ENCODE data around the gene ADAM23.

The ADAM23 gene

DNA sequence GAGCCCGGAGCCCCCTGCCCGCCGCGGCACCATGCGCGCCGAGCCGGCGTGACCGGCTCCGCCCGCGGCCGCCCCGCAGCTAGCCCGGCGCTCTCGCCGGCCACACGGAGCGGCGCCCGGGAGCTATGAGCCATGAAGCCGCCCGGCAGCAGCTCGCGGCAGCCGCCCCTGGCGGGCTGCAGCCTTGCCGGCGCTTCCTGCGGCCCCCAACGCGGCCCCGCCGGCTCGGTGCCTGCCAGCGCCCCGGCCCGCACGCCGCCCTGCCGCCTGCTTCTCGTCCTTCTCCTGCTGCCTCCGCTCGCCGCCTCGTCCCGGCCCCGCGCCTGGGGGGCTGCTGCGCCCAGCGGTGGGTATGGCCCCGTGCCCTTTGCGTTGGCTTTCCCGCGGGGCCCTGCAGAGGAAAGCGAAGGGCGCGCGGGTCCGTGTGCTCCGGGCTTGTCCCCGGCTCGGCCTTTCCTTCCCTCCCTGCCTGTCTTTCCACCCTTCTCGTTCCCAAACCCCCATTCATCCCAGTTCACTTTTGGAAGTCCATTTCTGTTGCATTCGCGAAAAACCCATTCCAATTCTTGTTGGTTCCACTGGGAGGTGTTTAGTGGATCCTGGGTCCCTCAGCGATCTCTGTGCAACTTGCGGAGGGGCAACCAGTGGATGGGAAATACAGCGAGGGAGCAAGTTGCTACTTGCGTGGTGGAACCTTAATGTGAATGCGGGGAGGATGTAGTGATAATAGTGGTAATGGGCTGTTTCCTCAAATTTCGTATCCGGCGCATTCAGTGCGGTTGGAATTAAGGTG lies 599 bp downstream of the ADAM23 start:
- DNase-seq (ENCODE audit: low read depth in 2 of 2): peak in 1 of 2 donors; percentile 3

DNA sequence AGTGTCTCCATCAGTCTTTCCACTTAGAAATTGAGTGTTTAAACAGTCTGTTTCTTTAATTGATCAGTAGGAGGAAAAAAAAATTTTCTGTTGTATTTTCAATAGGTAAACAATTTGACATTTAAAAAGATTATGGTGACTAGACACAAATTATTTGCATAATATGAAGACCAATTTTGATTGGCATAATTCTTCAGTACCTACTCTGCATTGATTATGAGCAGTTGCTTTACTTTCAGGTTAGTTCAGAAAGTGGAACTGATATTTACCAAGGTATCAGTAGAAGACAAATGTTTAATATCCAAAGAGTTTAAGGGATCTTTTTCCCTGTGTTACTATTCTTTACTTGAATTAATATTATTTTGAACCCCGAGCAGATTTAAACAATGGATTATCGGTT lies 2.6 kb downstream of the ADAM23 start:
- DNase-seq (ENCODE audit: low read depth in 2 of 2): no peak

DNA sequence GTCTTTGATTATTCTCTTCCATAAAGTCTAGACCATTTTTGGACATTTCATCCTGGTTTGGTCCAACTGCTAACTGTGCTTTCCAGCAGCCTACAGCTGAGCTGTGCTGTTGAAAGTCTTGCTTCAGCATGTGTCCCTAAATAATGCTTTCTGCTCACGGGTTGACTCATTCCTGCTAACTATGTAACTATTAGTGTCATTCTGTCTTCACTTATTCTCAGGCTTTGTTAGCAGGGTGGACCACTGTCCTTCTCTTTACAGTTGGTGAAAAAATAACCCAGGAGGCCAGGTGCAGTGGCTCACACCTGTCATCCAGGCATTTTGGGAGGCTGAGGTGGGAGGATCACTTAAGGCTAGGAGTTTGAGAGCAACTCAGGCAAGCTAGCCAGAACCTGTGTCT lies 8.9 kb downstream of the ADAM23 start:
- no peak for DNase-seq (ENCODE audit: low read depth in 2 of 2)

DNA sequence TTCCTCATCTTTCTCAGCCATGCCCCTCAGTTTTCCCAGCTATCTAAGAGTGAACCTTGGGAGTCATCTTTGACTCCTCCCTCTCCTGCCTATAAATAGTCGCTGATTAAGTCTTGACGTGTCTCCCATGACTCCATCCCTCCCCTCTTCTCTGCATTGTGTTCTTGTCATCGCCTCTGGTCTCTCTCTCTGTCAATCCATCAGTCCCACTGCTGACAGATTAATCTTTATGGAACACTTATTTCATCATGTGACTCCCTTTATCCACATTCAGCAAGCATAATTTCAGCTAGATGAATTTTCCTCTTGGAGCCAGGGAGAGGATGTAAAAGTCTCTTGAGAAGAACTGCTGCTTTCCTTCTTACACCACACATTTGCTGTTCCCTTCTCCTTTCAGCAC lies 9.4 kb downstream of the ADAM23 start:
- no peak for DNase-seq (ENCODE audit: low read depth in 2 of 2)

DNA sequence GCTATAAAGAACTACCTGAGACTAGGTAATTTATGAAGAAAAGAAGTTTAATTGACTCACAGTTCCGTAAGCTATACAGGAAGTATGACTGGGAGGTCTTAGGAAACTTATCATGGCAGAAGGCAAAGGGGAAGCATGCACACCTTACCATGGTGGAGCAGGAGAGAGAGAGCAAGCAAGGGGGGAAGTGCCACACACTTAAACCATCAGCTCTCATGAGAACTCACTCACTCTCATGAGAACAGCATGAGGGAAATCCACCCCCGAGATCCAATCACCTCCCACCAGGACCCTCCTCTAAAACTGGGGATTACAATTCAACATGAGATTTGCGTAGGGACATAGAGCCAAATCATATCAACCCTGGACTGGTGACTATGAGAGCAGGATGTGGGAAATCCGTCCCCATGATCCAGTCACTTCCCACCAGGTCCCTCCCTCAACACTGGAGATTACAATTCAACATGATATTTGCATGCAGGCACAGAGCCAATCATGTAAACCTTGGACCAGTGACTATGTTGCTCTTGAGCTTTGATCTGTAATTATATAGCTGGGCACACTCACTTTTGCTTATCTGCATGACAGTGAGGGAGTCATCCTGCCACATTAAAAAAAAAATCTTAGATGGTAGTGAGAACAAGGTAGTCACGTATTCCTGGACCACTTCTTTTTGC lies 12.9 kb downstream of the ADAM23 start:
- DNase-seq (ENCODE audit: low read depth in 2 of 2): no peak

DNA sequence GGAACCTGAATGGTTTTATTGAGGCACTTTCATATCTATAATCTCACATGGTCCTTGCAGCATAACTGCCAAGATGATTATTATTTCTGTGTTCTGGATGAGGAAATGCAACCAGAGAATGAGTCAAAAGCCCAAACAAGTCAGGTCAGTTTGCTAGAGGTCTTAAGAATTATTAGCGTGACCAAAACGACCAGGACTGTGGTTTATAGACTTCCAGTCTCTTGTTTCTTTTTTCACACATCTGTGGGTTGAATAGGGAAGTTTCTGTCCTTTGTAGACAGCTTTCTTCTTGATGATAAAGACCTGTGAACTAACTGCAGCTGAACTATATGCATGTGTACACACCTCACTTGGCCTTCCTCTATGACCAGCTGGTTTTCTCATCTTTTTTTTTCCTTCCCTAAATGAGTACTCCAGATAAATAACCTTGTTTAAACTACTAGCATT lies 13.9 kb downstream of the ADAM23 start:
- no peak for DNase-seq (ENCODE audit: low read depth in 2 of 2)

DNA sequence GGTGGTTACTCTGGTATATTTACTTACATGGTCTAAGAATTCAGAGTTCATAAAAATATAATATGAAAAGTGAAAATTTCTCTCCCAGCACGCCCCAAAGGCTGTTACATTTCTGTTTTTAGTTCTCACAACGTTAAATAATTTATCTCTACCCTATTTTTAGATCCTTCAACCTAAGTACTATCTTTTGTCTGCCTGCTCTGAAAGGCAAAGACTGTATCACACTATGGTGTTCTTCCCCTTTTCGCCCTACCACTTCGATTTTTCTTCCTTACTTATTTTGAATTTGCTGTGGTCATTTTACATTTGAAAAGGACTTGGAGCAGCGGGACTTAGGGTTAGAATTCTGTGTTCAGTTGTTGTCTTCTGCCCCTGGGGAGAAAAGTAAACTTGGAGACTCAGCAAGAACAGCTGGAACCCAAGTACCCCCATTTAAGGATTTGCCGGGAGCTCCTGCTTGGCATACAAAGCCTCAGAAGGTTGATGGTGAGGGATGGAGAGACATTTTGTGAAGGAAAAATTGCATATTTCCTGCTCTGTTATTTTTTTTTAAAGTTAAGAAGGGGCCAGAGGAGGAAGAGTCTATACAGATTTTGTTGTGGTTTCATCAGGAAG lies 19.0 kb downstream of the ADAM23 start:
- DNase-seq (ENCODE audit: low read depth in 2 of 2): no peak

DNA sequence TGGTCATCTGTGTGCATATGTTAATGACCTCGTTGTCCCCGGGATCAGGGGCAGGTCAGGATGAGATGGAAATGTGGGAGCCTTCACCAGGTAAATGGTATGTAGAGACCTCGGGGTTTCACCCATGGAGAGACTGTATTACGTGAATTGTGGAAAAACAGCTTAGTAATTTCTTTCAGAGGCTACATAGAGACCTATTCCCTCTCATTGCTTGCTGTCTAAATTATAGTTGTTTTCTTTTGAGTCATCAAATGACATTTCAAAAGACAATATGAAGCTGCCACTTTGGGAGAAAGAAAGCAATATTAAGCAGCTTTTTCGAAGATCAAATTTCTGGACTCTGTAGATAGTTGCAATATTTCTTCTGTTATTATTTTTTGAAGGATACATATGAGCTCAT lies 20.4 kb downstream of the ADAM23 start:
- no peak for DNase-seq (ENCODE audit: low read depth in 2 of 2)

DNA sequence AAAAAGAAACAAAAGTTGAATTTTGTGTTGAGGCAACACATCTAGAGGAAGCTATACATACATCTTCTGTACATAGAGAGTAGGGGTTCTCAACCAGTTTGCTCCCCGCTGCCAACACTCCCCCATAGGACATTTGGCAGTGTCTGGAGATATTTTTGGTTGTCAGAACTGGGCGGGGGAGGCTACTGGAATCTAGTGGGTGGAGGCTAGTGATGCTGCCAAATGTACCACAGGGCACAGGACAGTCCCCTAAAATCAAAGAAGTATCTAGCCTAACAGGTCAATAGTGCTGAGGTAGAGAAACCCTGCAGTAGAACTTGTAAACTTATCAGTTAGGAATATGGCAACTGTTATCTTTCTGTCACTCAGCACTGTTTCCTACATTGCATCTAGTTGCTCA lies 21.3 kb downstream of the ADAM23 start:
- no peak for DNase-seq (ENCODE audit: low read depth in 2 of 2)

DNA sequence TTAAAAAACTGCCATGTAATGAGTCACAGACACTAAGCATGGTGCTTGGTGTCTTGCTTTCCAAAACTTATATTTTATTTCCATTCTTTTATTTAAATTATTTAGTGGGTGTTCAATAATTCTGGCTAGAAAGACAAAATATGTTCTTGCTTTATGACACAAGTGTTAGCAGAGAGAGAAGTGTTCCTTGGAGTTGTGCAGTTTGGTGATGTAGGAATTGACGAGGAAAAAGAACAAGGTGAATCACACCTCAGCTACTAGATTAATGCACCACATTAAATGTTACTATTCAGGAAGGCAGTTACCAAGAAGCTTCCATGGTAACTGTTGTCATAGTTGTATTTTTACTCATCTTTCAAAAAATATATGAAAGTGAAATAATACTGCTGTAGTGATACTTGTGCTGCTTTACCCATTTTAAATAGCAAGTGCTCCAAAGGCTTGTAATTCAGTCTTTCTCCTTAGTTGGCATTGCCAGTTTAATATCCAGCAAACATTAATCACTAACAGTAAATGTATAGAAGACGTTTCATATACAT lies 28.3 kb downstream of the ADAM23 start:
- no peak for DNase-seq (ENCODE audit: low read depth in 2 of 2)

DNA sequence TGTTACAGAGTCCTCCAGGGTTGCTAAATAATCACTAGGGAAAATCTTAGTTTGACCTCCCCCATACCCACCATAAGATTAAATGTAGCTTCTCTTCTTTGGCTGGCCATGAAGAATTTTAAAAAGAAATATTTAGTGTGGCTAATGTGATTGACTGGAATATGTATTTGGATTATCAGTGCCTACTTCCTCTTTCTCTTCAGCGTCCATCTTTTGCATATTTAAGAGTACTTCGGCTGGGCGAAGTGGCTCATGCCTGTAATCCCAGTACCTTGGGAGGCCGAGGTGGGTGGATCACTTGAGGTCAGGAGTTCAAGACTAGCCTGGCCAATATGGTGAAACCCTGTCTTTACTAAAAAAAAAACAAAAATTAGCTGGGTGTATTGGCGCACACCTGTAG lies 28.8 kb downstream of the ADAM23 start:
- no peak for DNase-seq (ENCODE audit: low read depth in 2 of 2)

DNA sequence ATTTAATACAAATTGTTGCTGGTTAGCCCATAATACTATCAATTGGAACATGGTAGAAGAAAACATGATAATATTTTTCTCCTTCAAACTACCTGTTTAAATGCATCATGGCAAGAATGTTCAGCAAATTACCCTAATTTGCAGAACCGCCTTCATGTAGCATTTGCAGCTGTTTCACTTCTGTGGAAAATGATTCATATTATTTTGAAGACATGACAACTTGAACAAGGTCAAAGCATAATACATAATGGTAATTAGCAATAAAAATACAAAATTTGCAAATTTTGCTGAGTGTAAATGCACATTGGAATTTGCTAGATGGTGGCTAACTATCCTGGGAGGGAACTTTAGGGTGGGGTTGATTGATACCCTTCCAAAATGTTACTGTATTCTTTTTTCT lies 30.8 kb downstream of the ADAM23 start:
- DNase-seq (ENCODE audit: low read depth in 2 of 2): no peak

DNA sequence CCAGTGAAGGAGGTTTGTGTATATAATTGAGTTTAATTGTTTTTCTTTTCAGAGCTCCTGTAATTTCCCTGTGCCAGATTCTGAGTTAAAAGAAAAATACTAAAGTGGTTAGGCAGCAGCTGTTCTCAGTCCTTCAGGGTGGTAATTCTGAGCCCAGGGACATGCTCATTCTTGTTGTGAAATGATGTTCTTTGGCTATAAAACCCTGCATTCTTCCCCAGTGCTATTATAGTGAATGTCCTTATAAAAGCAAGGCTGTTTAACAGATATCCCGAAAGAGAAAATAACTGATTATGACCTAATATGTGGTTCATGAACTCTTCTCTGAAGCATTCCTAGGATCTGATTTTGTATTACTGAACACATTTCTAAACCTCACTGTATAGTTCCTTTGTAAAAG lies 34.0 kb downstream of the ADAM23 start:
- DNase-seq (ENCODE audit: low read depth in 2 of 2): no peak

DNA sequence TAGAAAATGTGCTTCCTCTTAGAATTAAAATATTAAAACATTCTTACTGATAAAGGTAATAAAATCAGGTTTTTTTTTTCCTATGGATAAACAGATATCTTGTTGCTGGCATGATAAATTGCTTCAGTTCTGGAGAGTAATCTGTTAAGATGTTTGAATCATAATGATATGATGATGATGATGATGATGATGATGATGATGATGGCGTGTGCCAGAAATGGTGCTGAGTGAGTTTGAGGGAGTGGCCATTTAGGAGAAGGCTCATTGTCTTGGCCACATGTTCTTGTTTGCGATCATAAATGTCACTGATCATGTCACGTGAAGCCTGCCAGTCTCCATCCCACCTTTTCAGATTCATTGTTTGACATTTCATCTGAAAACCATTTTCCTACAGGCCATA lies 35.0 kb downstream of the ADAM23 start:
- DNase-seq (ENCODE audit: low read depth in 2 of 2): no peak

DNA sequence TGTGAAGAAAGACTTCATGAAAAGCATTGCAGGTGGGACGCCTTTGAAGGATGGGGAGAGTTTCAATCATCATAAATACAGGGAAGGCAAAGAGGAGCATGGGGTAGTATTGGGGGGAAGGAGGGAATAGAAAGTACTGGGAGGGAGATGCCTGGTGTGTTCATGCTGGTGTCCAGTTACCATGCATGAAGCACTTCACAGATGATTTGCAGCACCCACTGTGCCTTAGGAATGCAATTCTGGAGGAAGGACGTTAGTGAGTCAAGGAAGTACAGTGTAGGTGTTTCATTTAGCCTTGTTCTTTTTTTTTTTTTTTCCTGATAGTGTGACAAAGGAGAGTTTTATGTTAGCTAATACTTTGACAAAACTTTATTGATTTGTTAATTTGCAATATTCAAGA lies 36.8 kb downstream of the ADAM23 start:
- no peak for DNase-seq (ENCODE audit: low read depth in 2 of 2)

DNA sequence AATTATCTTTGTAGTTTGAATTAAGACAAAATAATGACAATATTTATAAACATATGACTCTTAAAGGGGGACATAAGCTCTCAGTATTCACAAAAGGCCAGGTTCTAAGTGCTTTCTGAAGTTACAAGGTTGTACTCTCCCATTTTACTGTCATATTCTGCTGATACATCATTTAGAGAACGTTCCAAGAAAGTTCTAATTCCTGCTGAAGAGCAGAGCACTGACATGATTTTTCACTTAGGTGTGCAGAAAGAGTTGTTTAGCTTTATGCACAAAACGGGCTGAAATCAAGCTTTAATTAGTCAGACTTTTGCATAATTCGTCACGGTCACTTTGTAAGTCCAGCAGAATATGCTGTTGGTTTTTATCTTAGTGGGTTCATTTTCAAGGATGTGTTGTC lies 37.3 kb downstream of the ADAM23 start:
- DNase-seq (ENCODE audit: low read depth in 2 of 2): no peak

DNA sequence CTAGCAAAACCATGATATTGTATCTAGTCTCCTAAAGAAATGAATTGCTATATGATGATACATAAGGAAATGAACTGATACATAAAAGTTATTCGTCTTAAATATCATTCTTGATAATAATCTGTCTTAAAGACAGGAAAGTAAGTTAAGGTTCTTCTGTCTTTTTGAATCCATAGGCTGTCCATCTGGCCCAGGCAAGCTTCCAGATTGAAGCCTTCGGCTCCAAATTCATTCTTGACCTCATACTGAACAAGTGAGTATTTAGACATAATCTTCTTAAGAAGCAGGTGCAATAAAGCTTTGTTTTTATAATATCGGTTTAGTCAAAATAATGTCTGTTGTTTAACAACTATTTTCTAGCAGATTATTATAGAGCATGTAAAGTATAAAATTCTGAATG lies 37.7 kb downstream of the ADAM23 start:
- DNase-seq (ENCODE audit: low read depth in 2 of 2): no peak

DNA sequence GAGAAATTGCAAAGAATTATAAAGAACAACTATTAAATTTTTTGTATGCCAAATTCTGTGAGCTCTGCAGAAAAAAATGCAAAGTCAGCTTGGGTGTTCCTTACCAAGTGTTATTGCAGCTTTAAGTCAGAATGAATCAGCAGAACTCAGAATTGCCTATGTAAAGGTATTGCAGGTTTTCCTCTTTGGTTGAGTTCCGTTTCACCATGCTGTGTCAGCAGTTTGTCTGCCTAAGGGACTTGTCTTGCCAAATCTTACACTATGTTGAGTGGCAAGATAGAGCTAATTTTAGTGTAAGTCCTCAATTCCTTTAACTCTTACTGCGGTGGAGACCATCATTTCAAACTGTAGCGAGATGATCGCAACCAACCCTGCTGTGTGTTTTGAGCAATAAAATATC lies 38.8 kb downstream of the ADAM23 start:
- DNase-seq (ENCODE audit: low read depth in 2 of 2): no peak

DNA sequence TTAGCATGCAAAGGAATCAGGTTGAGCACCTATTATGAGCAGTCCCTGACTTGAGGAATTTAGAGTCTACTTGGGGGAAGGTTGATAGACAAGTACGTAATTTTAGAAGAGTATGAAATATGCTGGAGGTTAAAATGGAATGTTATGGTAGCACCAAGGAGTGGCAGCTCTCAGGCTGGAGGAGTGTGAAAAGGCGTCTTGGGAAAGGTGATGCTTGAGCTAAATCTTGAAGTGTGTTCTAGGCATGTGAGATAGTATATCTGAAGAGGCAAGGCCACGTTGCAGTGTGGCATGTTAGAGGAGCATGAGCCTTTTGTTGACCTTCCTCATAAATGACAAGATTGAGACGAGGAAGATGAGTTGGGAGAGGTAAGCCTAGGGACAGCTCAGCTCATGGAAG lies 39.3 kb downstream of the ADAM23 start:
- DNase-seq (ENCODE audit: low read depth in 2 of 2): no peak

DNA sequence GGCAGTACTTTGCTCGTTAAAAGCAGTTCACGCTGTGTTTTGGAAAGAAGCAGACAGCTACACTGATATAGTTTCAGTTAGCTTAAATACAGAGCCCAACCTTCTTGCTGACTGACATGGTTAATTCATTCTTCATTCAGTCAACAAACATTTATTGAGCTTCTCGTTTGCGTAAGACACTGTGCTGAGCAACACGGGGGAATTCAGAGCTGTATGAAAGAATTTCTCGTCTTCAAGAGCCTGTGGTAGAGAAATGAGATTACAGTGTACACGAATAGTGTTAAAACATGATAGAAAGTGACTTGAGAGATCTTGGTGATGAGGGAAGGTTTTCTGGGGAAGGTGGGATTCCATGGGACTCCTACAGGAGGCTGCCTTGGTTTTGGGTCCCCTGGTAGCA lies 44.7 kb downstream of the ADAM23 start:
- no peak for DNase-seq (ENCODE audit: low read depth in 2 of 2)

DNA sequence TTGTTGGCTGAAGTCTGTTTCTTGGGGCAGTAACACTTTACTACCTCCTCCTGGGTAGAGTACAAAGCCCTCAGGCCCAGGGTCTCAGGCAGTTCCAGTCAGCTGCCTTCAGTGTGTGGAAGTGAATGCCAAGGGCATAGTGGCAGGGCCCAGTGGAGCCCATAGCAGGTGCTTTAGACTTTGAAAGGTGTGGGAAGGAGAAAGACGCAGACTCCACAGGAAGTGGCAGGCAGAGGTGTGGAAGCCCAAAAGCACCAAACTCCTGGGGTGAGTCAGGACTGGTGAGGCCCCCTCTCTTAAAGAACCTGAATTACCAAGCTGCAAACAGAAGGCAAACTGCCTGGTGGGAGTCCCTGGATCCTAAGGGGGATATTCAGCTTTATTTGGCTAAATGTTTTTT lies 45.3 kb downstream of the ADAM23 start:
- no peak for DNase-seq (ENCODE audit: low read depth in 2 of 2)

DNA sequence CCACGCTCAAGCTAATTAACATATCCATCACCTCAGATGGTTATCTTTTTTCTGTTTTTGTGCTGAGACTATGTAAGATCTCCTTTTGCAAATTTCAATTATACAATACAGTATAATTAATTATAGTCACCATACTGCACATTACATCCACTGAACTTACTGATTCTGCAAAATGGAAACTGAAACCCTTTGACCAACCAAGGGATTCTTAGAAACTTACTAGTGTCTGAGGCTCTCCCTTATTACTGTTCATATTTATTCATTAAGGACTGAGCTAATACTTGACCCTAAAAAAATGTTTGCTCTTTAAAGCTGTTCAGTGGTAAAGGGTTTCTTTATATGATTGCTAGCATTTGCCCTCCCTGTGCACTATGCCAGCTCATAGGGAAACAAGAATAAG lies 50.7 kb downstream of the ADAM23 start:
- no peak for DNase-seq (ENCODE audit: low read depth in 2 of 2)

DNA sequence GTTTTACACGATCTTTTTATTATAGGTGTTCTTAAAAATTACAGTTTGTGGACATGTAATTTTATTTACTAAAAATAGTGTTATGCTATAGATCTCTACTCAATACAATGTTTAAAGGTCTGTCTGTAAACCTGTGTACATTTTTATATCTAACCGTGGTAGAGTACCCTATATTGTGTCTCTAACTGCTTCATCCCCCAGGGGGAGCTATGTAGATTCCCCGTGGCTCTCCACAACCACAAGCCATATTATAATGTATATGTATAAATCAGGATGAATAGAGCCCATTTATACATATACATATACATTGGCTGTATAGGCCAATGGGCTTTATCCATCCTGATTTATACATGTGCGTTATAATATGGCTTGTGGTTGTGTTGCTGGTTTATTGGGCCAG lies 59.4 kb downstream of the ADAM23 start:
- DNase-seq (ENCODE audit: low read depth in 2 of 2): no peak
